Endothelial cell of umbilical vein (primary cell): Measurements from ENCODE around the gene FSTL4. TPM values are rescaled to one million over a fixed set of nuclear protein-coding genes. Genes with fewer than 3 reads are reported as not detected.

Source experiments
- BruUV-seq: library from RNA; stranded (reverse); fragments of 400-500 nt; replicated peaks from 2 replicates; lab custom pipeline; 2021; lab: Mats Ljungman, UMichigan
- CTCF ChIA-PET: fragments of 300-600, 350-600 bp; sonication (Branson Sonifier 250); formaldehyde crosslinking; loops from one replicate; lab custom pipeline; 2021; ENCODE audit warnings: antibody characterized with exemption, inconsistent platforms; lab: Charles Lee
- POLR2A ChIA-PET: fragments of 300-600, 350-600 bp; sonication (Branson Sonifier 250); formaldehyde crosslinking; loops from one replicate; lab custom pipeline; 2021; ENCODE audit warnings: antibody characterized with exemption, inconsistent platforms; lab: Charles Lee
- DNase-seq: peaks from one replicate; pipeline ENCODE4 v3.0.0-alpha.2; 2011; ENCODE audit warnings: low read depth, low spot score
- FAIRE-seq: peaks from 2 replicates; lab custom pipeline; 2011; peaks lifted over from hg19 to GRCh38; lab: Jason Lieb, UNC
- H2AFZ ChIP-seq: 2 replicates; pipeline ENCODE4 v1.6.0; 2012; ENCODE audit warnings: low read depth, low read length, control low read depth, inconsistent platforms
- H3K27ac ChIP-seq: 2 replicates; pipeline ENCODE4 v1.5.1; 2011; ENCODE audit warnings: low read depth, mild to moderate bottlenecking, control low read depth, low read length, moderate library complexity; ENCODE audit not compliant: insufficient read depth
- H3K27me3 ChIP-seq, 2 experiments: 2 replicates each; pipeline versions ENCODE4 v1.6.0 to v1.6.1; 2011; ENCODE audit warnings: low read length in 2 of 2, mixed read lengths in 1 of 2; ENCODE audit not compliant: control insufficient read depth in 2 of 2, insufficient read depth in 2 of 2
- H3K36me3 ChIP-seq, 2 experiments: 2 replicates in 1 of 2; 3 replicates in 1 of 2; pipeline ENCODE4 v1.5.1; 2011; ENCODE audit warnings: low read length in 2 of 2, mild to moderate bottlenecking in 1 of 2, moderate library complexity in 1 of 2; ENCODE audit not compliant: control insufficient read depth in 2 of 2, insufficient read depth in 2 of 2; ENCODE audit errors: extremely low read depth in 1 of 2
- H3K4me1 ChIP-seq: 3 replicates; pipeline ENCODE4 v1.5.1; 2011; ENCODE audit warnings: mild to moderate bottlenecking, low read length; ENCODE audit not compliant: control insufficient read depth, insufficient read depth; ENCODE audit errors: extremely low read depth
- H3K4me2 ChIP-seq: 2 replicates; pipeline ENCODE4 v1.6.1; 2011; ENCODE audit warnings: low read length, control low read depth, mixed read lengths; ENCODE audit not compliant: insufficient read depth
- H3K4me3 ChIP-seq, 3 experiments: fragments of 200-600 bp in 1 of 3; sonication (generic), shearing (Covaris generic) in 1 of 3; replicated peaks in 1 of 3; 2 replicates each; pipeline ENCODE4 v1.5.1; 2011 to 2016; ENCODE audit warnings: control low read depth in 3 of 3, low read length in 3 of 3, mild to moderate bottlenecking in 2 of 3, inconsistent platforms in 1 of 3, low read depth in 1 of 3, moderate library complexity in 1 of 3; ENCODE audit not compliant: insufficient read depth in 1 of 3
- H3K79me2 ChIP-seq: 2 replicates; pipeline ENCODE4 v1.6.0; 2012; ENCODE audit warnings: low read length, inconsistent platforms; ENCODE audit not compliant: control insufficient read depth, insufficient read depth
- H3K9ac ChIP-seq: replicated peaks from 2 replicates; pipeline ENCODE3; 2011; ENCODE audit warnings: low read length, control low read depth; ENCODE audit not compliant: insufficient read depth; ENCODE audit errors: extremely low read depth
- H3K9me1 ChIP-seq: replicated peaks from 3 replicates; pipeline ENCODE4 v1.6.0; 2011; ENCODE audit warnings: mild to moderate bottlenecking, low read length; ENCODE audit not compliant: control insufficient read depth, insufficient read depth; ENCODE audit errors: extremely low read depth
- H3K9me3 ChIP-seq: replicated peaks from 2 replicates; pipeline ENCODE4 v1.5.1; 2012; ENCODE audit warnings: low read length, inconsistent platforms; ENCODE audit not compliant: control insufficient read depth, insufficient read depth
- H4K20me1 ChIP-seq: replicated peaks from 2 replicates; pipeline ENCODE3; 2011; ENCODE audit warnings: mild to moderate bottlenecking, low read length; ENCODE audit not compliant: control insufficient read depth, insufficient read depth; ENCODE audit errors: extremely low read depth
- CTCF ChIP-seq, 2 donors: IDR thresholded peaks; 1 replicate in 1 of 2; 2 replicates in 1 of 2; pipeline ENCODE4 v1.5.1; 2011; ENCODE audit warnings: low read length in 2 of 2, mild to moderate bottlenecking in 2 of 2, moderate library complexity in 2 of 2, control low read depth in 1 of 2, inconsistent platforms in 1 of 2, low read depth in 1 of 2; ENCODE audit not compliant: insufficient read depth in 1 of 2; ENCODE audit errors: extremely low read depth in 1 of 2
- EZH2 ChIP-seq: IDR thresholded peaks from 2 replicates; pipeline ENCODE4 v1.6.1; 2012; ENCODE audit warnings: borderline replicate concordance, low read depth, mild to moderate bottlenecking, moderate library complexity, low read length, inconsistent platforms; ENCODE audit not compliant: severe bottlenecking
- FOS ChIP-seq: IDR thresholded peaks from 2 replicates; pipeline ENCODE4 v1.6.1; 2011; ENCODE audit warnings: mild to moderate bottlenecking, low read length, moderate library complexity, borderline replicate concordance; ENCODE audit not compliant: insufficient read depth
- GATA2 ChIP-seq: IDR thresholded peaks from 2 replicates; pipeline ENCODE4 v1.7.0; 2011; ENCODE audit warnings: low read depth, mild to moderate bottlenecking, moderate library complexity, mixed read lengths, low read length; ENCODE audit not compliant: insufficient read length, insufficient read depth
- JUN ChIP-seq: IDR thresholded peaks from 2 replicates; pipeline ENCODE4 v1.6.1; 2011; ENCODE audit warnings: borderline replicate concordance, low read depth; ENCODE audit not compliant: insufficient read length, insufficient read depth
- MAX ChIP-seq: IDR thresholded peaks from 2 replicates; pipeline ENCODE4 v1.6.1; 2011; ENCODE audit not compliant: insufficient read depth, insufficient read length
- MYC ChIP-seq: IDR thresholded peaks from one replicate; pipeline ENCODE4 v1.6.1; 2011; ENCODE audit warnings: mild to moderate bottlenecking, low read depth, low read length
- POLR2A ChIP-seq: IDR thresholded peaks from 2 replicates; pipeline ENCODE4 v1.6.1; 2012; ENCODE audit warnings: low read depth, mild to moderate bottlenecking, control low read depth, low read length
- POLR2AphosphoS5 ChIP-seq: IDR thresholded peaks from 2 replicates; pipeline ENCODE4 v1.6.1; 2012; ENCODE audit warnings: low read depth, mild to moderate bottlenecking, control low read depth, low read length, moderate library complexity; ENCODE audit not compliant: insufficient read depth
- dilution Hi-C: fragments of 300-500 bp; cut with MboI; formaldehyde crosslinking; loops from one replicate; pipeline ENCODE4 v1.15.0; 2019; ENCODE audit warnings: low sequenced_read_pairs; ENCODE audit not compliant: extremely low pct_ligation_motif_present
- intact Hi-C: fragments of 100-400 bp; cut with micrococcal nuclease; formaldehyde crosslinking; loops from one replicate; pipeline ENCODE4 v1.10.0; 2022
- polyA plus RNA-seq, 4 experiments: library from polyadenylated mRNA; depleted of rRNA in 3 of 4; stranded (reverse) in 3 of 4; unstranded in 1 of 4; fragments of >200 nt; gene quantifications; 2 replicates each; pipeline versions ENCODE4 v1.2.1 to v1.2.3, GENCODE V29; 2011 to 2012; ENCODE audit warnings: missing spikeins in 1 of 4
- total RNA-seq: library from RNA; stranded (reverse); gene quantifications from 2 replicates; pipeline ENCODE4 v1.2.3, GENCODE V29; 2021

Gene FSTL4
- total and polyA plus RNA-seq, 2 donors (not counting 3 experiments of a cell fraction or from before 2014, with no cell fraction given) = 0.18 TPM; not detected in 1

GRCh38 chr5:133367984-133368383 lies 244.4 kb downstream of the FSTL4 start:
- H3K9ac ChIP-seq = no peak overlapping the region
- BruUV-seq = no TSS peak
- no peaks in the 10 kb centered on the region for H4K20me1 ChIP-seq
- DNase-seq (no peak), FAIRE-seq (no peak)
- no peak overlapping the region for H2AFZ ChIP-seq
- no peaks in the 10 kb centered on the region for H3K27me3 ChIP-seq
- H3K36me3 ChIP-seq = no peaks in the 10 kb centered on the region
- CTCF ChIA-PET = interaction anchor here (2.5 kb wide), 1 partner anchor 55 kb away, joined by 8 read pairs; no protein-coding TSS in a partner anchor
- no peak overlapping the region for H3K4me3 ChIP-seq
- H3K79me2 ChIP-seq = no peaks in the 10 kb centered on the region
- H3K4me1 ChIP-seq = no peaks in the 10 kb centered on the region
- dilution Hi-C loops = no loop called here
- no peak for TF ChIP-seq POLR2AphosphoS5
- no peak for TF ChIP-seq CTCF (IDR thresholded peaks at IDR 0.05; ENCODE audit: extremely low read depth in 1 of 2, insufficient read depth in 1 of 2, low read depth in 1 of 2, low read length in 2 of 2)
- TF ChIP-seq MYC = no peak
- no peak for TF ChIP-seq JUN
- intact Hi-C loops = no loop called here
- H3K4me2 ChIP-seq = no peak overlapping the region
- no peaks in the 10 kb centered on the region for H3K9me3 ChIP-seq
- no peak overlapping the region for H3K27ac ChIP-seq
- POLR2A ChIA-PET = no interaction called here
- no peaks in the 10 kb centered on the region for H3K9me1 ChIP-seq

DNA sequence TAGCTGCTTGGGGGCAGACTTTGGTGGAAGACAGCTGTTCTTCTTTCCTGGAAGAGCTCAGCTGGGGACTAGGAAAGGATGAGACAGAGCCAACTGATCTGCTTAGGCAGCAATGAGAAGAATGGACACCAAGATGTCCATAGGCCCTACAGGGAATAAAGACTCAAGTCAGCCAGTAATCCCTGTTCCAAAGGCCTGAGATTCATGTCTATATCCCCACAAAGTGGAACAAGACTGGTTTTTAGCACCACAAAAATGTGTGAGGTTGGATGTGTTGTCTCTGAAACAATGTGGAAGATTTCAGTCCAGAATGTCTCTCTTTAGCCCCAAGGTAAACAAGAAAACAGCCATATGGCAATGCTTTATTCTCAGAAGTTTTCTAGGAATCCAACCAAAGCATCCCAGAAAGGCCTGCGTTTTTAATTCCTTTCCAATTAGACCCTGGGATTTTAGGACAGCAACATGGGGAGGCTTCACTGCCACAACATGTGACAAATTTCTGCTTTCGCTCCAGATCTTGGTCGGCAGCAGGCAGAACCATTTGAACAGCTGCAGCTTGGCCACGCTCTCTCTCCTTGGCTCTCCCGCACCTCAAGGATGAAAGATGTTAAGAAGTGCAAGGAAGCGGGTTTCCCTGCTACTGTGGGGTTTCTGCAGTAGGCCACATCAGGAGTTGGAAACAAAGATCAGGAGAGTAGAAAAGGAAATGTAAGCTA lies 245.1 kb downstream of the FSTL4 start:
- POLR2A ChIA-PET = no interaction called here
- no peak for FAIRE-seq
- DNase-seq = no peak
- Histone ChIP-seq H3K4me3 (no peak overlapping the region), H3K9ac (no peak overlapping the region), H3K9me3 (no peaks in the 10 kb centered on the region), H3K9me1 (no peaks in the 10 kb centered on the region), H3K27ac (no peak overlapping the region), H3K4me1 (no peaks in the 10 kb centered on the region), H3K36me3 (no peaks in the 10 kb centered on the region), H3K27me3 (peaks cover 0 to 3% of the 10 kb centered on the region in 2 experiments), H2AFZ (no peak overlapping the region), H4K20me1 (no peaks in the 10 kb centered on the region), H3K79me2 (no peaks in the 10 kb centered on the region), H3K4me2 (no peak overlapping the region)
- intact Hi-C loops (no loop called here), dilution Hi-C loops (no loop called here)
- BruUV-seq = no TSS peak
- TF ChIP-seq POLR2A (no peak), CTCF (IDR thresholded peaks at IDR 0.05; ENCODE audit: extremely low read depth in 1 of 2, insufficient read depth in 1 of 2, low read depth in 1 of 2, low read length in 2 of 2) (no peak), MAX (no peak), FOS (no peak), EZH2 (no peak), GATA2 (no peak), JUN (no peak), MYC (no peak), POLR2AphosphoS5 (no peak)
- CTCF ChIA-PET = interaction anchor here (2.5 kb wide), 1 partner anchor 56 kb away, joined by 8 read pairs; no protein-coding TSS in a partner anchor
